Measurements from ENCODE around the gene UPF2.

DNA sequence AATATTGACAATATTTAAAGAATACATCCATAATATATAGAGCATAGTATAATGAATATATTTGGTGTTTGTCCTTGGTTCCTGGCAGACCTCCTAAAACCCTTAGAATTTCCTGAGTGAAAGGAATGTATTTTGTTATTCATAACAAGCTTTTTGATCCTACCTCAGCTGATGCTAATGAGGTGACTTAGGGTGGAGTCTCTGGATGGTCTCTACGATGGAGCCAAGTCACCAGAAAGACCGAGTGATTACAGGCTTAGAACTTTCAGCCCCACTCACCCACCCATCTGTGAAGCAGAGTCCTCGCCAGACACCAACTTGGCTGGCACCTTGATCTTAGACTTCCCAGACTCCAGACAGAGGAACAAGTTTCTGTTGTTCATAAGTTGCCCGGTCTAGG lies 35.9 kb downstream of the UPF2 start:
- TF ChIP-seq, protein P1, sequence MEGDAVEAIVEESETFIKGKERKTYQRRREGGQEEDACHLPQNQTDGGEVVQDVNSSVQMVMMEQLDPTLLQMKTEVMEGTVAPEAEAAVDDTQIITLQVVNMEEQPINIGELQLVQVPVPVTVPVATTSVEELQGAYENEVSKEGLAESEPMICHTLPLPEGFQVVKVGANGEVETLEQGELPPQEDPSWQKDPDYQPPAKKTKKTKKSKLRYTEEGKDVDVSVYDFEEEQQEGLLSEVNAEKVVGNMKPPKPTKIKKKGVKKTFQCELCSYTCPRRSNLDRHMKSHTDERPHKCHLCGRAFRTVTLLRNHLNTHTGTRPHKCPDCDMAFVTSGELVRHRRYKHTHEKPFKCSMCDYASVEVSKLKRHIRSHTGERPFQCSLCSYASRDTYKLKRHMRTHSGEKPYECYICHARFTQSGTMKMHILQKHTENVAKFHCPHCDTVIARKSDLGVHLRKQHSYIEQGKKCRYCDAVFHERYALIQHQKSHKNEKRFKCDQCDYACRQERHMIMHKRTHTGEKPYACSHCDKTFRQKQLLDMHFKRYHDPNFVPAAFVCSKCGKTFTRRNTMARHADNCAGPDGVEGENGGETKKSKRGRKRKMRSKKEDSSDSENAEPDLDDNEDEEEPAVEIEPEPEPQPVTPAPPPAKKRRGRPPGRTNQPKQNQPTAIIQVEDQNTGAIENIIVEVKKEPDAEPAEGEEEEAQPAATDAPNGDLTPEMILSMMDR (IDR thresholded peaks at IDR 0.05; ENCODE audit: low read depth, low read length): no peak
- TF ChIP-seq POLR2A (IDR thresholded peaks at IDR 0.05; ENCODE audit: extremely low read depth, insufficient read length): no peak
- TF ChIP-seq MYC (IDR thresholded peaks at IDR 0.05; ENCODE audit: low read depth, low read length): no peak
- TF ChIP-seq, protein P2, sequence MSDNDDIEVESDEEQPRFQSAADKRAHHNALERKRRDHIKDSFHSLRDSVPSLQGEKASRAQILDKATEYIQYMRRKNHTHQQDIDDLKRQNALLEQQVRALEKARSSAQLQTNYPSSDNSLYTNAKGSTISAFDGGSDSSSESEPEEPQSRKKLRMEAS (IDR thresholded peaks at IDR 0.05; ENCODE audit: low read depth, low read length): no peak

Measured in NB4 (cell line).